ENCODE measurements around the gene KCNE1.
A peak's percentile ranks its signal among the peaks of the same experiment; 100 is the strongest.
"Not testable (repeated sequence)": the region's sequence is repeated elsewhere in the genome, so short reads cannot be mapped to it uniquely, and the experiment has no call there.

Gene KCNE1

GRCh38 chr21:34467333-34467732 is 44.7 kb downstream of the KCNE1 start:
- ATAC-seq: not testable (repeated sequence)

- ATAC-seq: peak; percentile 75
Measured at GRCh38 chr21:34459426-34459825, 52.6 kb downstream of the KCNE1 start.

- not testable (repeated sequence) for ATAC-seq
Measured at GRCh38 chr21:34458266-34458665, 53.7 kb downstream of the KCNE1 start.

- not testable (repeated sequence) for ATAC-seq
Measured at GRCh38 chr21:34456180-34456579, 55.8 kb downstream of the KCNE1 start.

- ATAC-seq: not testable (repeated sequence)
Measured at GRCh38 chr21:34455628-34456027, 56.4 kb downstream of the KCNE1 start.

- not testable (repeated sequence) for ATAC-seq
Measured at GRCh38 chr21:34447018-34447417, 65.0 kb downstream of the KCNE1 start.

GRCh38 chr21:34443486-34443885 is 68.5 kb downstream of the KCNE1 start:
- ATAC-seq: peak; percentile 78; the same call in 2 of the 3 replicates

GRCh38 chr21:34429710-34430109 is 82.3 kb downstream of the KCNE1 start:
- ATAC-seq: peak; percentile 83

- not testable (repeated sequence) for ATAC-seq
Measured at GRCh38 chr21:34428441-34428840, 83.6 kb downstream of the KCNE1 start.

GRCh38 chr21:34427339-34427738 is 84.7 kb downstream of the KCNE1 start:
- not testable (repeated sequence) for ATAC-seq

- not testable (repeated sequence) for ATAC-seq
Measured at GRCh38 chr21:34423805-34424204, 88.2 kb downstream of the KCNE1 start, which contains the start of gene SMIM34. Gene SMIM34, minus strand, starts transcription at chr21:34423951. Its CDS starts 112 bp downstream, at chr21:34423839.

- ATAC-seq: not testable (repeated sequence)
Measured at GRCh38 chr21:34417448-34418077, 94.4 kb downstream of the KCNE1 start.

GRCh38 chr21:34407294-34407693 is 104.7 kb downstream of the KCNE1 start:
- not testable (repeated sequence) for ATAC-seq

- not testable (repeated sequence) for ATAC-seq
Measured at GRCh38 chr21:34406676-34407075, 105.3 kb downstream of the KCNE1 start.

- not testable (repeated sequence) for ATAC-seq
Measured at GRCh38 chr21:34406102-34406501, 105.9 kb downstream of the KCNE1 start.

- not testable (repeated sequence) for ATAC-seq
Measured at GRCh38 chr21:34405686-34406085, 106.3 kb downstream of the KCNE1 start.

- ATAC-seq: not testable (repeated sequence)
Measured at GRCh38 chr21:34404742-34405141, 107.3 kb downstream of the KCNE1 start.

- not testable (repeated sequence) for ATAC-seq
Measured at GRCh38 chr21:34400522-34400921, 111.5 kb downstream of the KCNE1 start.

Measured in SK-N-SH treated with all-trans-retinoic acid at 6 μM for 48 hours (cell line).